ENCODE data around the gene DNMT3A.

DNMT3A gene

GRCh38 chr2:25257032-25257552 is 84.6 kb downstream of the DNMT3A start:
- no peak for DNase-seq (ENCODE audit: low spot score)

DNA sequence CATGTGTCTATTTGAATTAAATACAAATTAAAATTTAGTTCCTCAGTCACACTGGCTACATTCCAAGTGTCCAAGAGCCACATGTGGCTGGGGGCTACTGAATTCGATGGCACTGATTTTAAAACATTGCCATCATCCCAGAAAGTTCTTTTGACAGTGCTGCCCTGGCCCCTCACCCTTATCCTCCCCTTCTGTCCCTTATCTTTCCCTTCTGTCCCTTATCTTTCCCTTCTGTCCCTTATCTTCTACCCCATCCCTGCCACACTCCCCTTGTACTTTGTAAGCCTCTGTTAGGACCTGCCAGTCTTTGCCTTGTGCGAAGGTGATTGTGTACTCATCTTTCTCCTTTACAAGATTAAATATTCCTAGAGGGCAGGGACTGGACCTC is 85.2 kb downstream of the DNMT3A start:
- no peak for DNase-seq (ENCODE audit: low spot score)

GRCh38 chr2:25255745-25256487 is 85.8 kb downstream of the DNMT3A start:
- DNase-seq (ENCODE audit: low spot score): no peak

DNA sequence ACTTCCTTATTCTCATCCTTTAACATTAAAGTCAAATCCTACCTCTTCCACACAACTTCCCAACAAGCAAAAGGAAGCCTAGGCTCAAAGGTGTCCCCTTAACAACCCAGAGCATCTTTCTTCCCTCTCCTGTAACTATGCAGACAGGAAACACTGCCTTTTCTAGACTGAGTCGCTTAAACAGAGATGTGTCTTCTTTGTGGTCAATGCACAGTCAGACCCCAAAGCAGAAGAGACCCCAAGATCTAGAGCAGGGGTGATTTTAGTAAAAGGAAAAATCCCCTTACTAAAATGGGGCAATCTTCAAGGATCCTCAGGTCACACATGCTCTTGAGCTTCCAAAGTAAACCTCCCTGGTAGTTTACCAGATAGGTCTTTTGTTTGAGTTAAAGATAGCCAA is 86.8 kb downstream of the DNMT3A start:
- DNase-seq (ENCODE audit: low spot score): no peak

DNA sequence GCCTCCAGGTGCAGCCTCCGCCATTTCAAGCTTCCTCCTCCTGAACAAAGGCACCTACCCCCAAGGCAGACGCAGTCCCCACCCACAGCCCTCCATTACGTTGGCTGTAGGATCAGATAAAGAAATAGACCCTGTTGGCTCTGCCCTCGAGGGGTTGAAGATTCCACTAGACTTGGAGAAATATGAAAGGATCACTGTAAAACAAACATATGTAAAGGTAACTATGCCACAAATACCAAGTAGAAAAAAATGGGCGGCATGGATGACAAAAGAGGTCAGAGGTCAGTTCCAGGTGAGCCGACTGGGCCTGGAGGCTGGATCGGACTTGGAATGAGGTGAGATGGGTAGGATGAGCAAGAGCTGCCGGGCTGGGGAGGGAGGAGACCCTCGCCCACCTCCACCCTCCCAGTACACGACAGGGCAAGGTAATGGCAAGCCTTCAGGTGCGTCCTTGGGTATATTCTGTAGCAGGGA is 88.5 kb downstream of the DNMT3A start:
- no peak for DNase-seq (ENCODE audit: low spot score)

- DNase-seq (ENCODE audit: low spot score): peak; percentile 70
These were observed 89.2 kb downstream of the DNMT3A start for GRCh38 chr2:25252291-25253152.

GRCh38 chr2:25251422-25252273 is 90.1 kb downstream of the DNMT3A start:
- DNase-seq (ENCODE audit: low spot score): peak; percentile 70

- no peak for DNase-seq (ENCODE audit: low spot score)
These were observed 90.7 kb downstream of the DNMT3A start for GRCh38 chr2:25251071-25251421.

GRCh38 chr2:25250331-25251070 is 91.2 kb downstream of the DNMT3A start:
- no peak for DNase-seq (ENCODE audit: low spot score)

DNA sequence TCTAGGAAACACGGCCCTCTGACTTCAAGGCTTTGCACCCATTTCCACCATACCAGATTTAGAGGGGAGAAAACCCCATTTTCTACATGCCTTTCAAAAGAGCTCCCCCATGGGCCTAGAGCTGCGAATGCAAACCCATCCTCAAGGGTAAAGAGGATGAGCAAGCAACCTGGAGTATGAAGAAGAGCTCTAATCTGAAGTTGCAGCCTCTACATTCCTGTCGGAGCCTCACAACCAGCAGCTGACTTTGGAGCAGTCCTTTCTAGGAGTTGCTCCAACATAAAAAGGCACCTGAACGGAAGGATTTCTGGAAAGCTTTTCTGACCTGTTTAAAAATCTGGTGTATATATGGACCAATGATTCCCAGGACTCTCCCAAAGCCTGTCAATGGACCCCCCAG is 91.9 kb downstream of the DNMT3A start:
- no peak for DNase-seq (ENCODE audit: low spot score)

DNA sequence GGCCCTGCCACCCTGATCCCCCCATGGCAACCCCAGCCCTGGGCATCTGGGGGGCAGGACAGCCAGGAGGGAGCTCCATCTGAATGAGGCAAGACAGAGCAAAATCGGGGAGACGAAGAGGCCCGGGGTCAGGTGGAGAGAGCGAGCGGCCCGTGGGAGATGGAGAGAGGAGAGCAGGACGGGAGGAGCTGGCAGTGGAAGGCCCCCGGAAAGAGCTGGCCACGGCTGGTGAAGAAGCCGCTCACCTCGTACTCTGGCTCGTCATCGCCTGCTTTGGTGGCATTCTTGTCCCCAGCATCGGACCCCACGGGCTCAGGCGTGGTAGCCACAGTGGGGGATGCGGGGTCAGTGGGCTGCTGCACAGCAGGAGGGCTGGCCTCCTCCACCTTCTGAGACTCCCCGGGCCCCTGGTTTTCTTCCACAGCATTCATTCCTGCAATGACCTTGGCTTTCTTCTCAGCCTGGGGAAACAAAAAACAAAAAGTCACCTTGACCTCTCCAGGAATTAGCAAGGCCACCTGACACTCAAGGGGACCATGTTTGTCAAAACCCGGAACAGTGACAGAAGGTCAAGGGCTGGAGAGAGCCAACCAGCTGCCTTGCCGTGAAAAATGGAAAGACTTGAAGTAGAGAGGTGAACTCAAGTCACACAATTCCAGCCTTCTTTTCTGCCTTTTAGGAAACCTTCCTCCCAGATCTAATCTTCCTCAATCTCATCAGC is 93.8 kb downstream of the DNMT3A start:
- no peak for DNase-seq (ENCODE audit: low spot score)

DNA sequence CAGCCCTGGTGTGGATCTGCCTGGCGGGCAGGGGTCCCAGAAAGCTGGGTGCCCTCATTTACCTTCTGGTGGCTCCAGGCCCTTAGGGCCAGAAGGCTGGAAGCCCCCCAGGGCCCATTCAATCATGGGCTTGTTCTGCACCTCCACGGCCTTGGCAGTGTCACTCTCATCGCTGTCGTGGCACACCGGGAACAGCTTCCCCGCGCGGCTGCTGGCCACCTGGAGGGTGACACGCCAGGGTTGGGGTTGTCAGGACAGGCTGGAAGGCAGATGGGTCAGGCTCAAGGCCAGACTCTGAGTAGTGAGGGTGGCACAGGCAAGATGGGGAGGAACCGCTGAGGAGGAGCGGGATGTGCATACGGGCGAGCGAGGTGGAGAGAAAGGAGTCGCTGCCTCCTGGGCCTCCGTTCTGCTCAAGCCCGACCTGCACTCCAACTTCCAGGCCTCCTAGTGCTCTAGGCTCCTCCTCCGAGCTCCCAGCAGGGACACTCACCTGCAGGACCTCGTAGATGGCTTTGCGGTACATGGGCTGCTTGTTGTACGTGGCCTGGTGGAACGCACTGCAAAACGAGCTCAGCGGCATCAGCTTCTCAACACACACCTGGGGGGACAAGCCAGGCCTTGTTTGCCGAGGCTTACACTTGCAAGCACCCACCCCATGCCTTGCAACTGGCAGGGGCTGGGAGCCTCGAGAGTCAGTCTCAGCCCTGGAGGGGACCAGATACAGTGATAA is 95.0 kb downstream of the DNMT3A start:
- no peak for DNase-seq (ENCODE audit: low spot score)

GRCh38 chr2:25246001-25246400 is 95.7 kb downstream of the DNMT3A start:
- no peak for DNase-seq (ENCODE audit: low spot score)

GRCh38 chr2:25245141-25245540 is 96.6 kb downstream of the DNMT3A start:
- no peak for DNase-seq (ENCODE audit: low spot score)

DNA sequence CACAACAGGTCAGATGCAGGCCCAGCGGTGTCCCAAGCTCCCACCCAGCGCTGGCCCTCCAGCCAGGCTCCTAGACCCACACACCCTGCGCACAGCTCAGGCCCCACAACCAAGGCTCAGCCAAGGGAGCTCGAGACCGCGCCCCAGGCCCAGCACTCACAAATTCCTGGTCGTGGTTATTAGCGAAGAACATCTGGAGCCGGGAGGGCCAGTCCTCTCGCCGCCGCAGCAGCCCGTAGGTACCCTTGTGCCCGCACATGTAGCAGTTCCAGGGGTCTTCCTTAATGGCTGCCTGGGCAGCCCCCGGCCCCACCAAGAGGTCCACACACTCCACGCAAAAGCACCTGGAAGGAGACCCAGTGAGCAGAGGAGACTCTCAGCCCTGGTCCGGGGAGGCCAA is 97.7 kb downstream of the DNMT3A start:
- DNase-seq (ENCODE audit: low spot score): no peak

GRCh38 chr2:25241452-25241851 is 100.3 kb downstream of the DNMT3A start:
- DNase-seq (ENCODE audit: low spot score): no peak

DNA sequence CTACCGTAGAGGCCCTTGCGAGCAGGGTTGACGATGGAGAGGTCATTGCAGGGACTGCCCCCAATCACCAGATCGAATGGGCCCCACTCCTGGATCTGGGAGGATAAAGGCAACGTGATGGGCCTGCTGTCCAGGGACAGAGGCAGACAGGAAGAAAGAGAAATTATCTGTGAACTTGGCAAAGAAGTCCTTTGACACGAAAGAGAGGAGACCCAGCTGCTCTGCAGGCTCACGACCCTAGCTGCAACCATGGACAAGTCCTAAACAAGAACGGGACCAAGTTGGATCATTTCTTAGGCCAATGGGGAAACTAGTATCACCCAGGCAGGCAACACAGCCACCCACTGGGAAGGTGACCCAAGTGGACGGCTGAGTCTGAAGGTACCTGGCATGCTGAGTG is 101.1 kb downstream of the DNMT3A start:
- DNase-seq (ENCODE audit: low spot score): no peak

GRCh38 chr2:25238920-25239319 is 102.8 kb downstream of the DNMT3A start:
- no peak for DNase-seq (ENCODE audit: low spot score)

GRCh38 chr2:25237764-25238163 is 104.0 kb downstream of the DNMT3A start:
- DNase-seq (ENCODE audit: low spot score): no peak

DNA sequence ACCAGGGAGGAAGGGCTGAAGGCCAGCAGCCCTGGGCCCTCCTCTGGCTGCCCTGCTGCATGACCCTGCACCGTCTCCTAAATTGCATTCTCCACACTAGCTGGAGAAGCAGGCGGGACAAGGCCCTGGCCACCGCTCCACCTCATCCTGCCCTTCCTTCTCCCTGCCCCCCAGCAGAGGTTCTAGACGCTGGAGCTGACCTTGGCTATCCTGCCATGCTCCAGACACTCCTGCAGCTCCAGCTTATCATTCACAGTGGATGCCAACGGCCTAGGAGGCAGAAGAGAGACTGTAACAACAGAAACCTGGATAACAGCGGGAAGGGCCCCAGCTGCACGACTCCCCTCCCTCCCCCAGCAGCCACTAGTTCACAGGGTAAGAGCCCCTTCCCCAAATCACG is 105.0 kb downstream of the DNMT3A start:
- DNase-seq (ENCODE audit: low spot score): no peak

Measured in germinal center (tissue), 1 donor.